Body of pancreas (tissue), 4 donors: ENCODE data around the gene PEX14.

Source experiments
- CTCF ChIP-seq, 7 experiments: fragments of 450-650 bp in 4 of 7; fragments of 200-600 bp in 3 of 7; sonication (generic) in 3 of 7; IDR thresholded peaks; one replicate each; pipeline ENCODE4 v1.5.1; 2016 to 2019; ENCODE audit warnings: antibody characterized with exemption in 7 of 7
- POLR2A ChIP-seq, 3 donors: fragments of 450-650 bp; IDR thresholded peaks; one replicate each; pipeline ENCODE4 v1.6.1; 2016; ENCODE audit warnings: antibody characterized with exemption in 3 of 3, mild to moderate bottlenecking in 2 of 3

GRCh38 chr1:10651793-10652192 is 177.0 kb downstream of the PEX14 start:
- no peak for TF ChIP-seq POLR2A (IDR thresholded peaks at IDR 0.05)
- no peak for TF ChIP-seq CTCF (IDR thresholded peaks at IDR 0.05)
